Stimulated activated CD8-positive, alpha-beta memory T cell treated with anti-CD3 and anti-CD28 coated beads, Interleukin-4, amount 100 ng/mL, for 4 hours (primary cell): ENCODE data around the gene PRICKLE4.
"Not testable (repeated sequence)": the region's sequence is repeated elsewhere in the genome, so short reads cannot be mapped to it uniquely, and the experiment has no call there.

Source experiments
- DNase-seq, 2 donors: peaks; one replicate each; pipeline ENCODE4 v3.0.0-alpha.2; 2020; ENCODE audit warnings: low read depth in 2 of 2, low spot score in 1 of 2

The PRICKLE4 gene

DNA sequence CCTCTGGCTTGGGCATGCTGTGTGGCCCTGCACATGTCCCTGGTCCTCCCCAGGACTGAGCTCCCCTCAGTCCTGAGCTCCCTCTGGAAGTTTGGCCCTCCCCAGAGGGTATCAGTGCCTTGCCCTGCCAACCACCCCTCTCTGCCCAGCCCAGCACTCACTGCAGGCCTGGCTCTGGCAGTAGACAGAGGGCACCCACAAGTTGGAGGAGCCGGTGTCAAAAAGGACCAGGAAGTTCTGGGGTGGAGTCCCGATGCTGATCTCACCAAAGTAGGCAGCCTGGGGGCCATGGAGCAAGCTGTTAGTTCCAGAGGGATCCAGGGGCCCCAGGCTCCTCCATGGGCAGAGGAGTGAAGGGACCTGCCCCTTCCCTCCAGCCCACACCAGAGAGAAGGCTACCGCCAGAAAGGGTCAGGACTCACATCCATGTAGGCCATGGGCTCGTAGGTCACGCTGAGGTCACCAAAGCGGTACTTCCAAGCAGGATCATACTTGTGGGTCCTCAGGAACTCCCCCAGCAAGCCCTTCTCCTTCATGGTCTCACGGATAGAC lies 36.3 kb upstream of the PRICKLE4 start:
- no peak for DNase-seq

DNA sequence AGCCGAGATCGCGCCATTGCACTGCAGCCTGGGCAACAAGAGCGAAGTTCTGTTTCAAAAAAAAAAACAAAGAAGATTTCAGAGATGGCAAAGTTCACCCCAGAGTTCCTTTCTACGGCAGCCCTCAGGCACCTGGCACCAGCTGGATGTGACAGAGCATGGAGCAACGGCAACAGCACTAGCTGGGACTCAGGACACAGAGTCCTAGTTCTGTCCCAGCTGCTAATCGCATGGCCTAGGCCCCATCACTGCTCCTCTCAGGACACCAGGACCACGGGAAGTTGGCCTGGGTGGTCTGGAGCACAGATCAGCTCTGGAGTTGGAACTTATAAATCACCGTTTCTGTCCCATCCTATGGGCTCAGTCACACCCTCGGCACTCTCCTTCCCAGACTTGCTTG lies 34.5 kb upstream of the PRICKLE4 start:
- DNase-seq, result no peak

DNA sequence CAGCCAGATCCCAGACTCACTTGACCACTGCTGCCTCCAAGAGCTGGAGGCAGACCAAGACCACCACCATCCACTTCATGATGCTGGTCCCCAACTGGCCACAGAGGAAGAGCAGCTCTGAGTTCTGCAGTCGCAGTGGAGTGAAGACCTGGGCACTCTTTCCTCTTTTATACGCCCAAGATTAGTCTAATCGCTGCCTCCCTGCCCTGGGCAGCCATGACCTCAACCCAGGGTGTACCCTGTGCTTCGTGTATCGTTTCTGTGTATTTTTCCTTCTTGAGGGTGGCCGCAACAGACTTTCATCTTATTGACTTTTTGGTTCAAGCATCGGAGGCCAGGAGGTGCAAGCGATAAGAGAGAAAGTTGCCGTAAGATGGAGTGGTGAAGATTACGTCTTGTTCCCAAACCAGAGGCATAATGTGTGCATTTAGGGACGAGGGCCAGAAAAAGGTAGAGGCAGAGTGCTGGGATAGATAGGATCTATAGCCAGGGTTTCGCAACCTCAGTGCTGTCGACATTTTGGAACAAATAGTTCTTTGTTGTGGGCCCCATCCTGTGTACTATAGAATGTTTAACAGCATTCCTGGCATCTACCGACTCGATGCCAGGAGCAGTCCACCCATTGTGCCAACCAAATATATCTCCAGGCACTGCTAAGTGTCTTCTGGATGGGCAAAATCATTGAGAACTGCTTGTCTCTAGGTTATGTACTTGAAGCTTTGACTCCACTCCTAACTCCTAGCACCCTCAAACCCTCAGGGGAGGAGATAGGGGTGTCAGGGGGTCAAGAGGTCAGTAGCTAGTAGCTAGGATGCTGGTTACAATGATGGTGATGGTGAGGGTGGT lies 33.1 kb upstream of the PRICKLE4 start, which contains the start of gene PGC:
TSS of gene PGC (minus strand) at position 142 of the 846 bp plus-strand sequence. CDS start at position 79, 63 bp downstream.
- DNase-seq, result no peak

DNA sequence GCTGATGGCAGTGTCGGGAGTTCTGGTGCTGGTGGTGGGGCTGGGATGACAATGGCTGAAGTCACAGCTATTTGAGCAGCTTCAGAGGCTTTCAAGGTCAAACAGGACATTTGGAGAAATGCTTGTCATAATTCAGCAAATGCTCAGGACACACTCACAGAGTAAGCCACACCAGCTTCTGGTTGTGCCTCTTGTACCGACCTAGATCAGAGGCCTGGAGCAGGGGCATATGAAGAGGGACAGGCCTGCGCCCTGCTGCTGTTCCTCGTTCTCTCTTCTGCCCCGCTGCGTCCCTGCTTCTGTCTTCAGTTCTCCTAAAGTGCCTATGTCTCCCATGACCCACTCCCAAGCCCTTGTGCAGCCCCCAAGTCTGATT lies 32.5 kb upstream of the PRICKLE4 start:
- DNase-seq, result no peak

DNA sequence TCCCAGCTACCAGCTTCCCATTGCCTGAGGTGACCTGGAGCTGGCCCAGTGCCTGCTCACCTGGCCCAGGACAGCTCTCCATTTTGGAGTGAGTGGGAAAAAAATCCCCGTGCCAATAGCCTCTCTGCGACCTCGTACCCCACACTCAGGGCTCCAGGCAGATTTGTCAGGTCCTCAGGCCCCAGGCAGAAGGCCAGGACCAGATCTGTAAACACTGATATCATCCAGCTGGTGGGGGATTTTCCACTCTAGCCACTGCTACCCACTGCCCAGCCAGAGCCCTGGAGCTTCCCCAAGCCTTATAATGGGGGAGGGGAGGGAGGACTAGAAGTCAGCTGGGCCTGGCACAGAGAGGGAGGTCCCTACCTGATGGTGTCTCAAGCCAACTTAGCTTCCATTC lies 32.0 kb upstream of the PRICKLE4 start:
- DNase-seq, result no peak

DNA sequence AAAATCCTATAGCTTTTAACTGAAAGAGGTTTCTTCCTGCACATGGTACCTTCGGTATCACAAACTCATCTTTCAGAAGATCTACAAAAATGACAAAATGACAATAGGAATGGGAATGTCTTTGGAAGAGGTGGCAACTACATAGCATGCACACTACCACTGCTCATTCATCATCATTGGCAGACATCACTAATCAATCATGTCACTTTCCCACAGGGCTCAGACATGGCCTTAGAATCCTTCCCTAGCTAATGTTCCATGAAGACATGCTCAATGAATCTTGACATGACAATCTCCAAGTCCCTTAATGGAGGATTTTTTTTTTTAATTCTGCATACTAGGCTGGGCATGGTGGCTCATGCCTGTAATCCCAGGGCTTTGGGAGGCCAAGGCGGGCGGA lies 30.2 kb upstream of the PRICKLE4 start:
- no peak for DNase-seq

DNA sequence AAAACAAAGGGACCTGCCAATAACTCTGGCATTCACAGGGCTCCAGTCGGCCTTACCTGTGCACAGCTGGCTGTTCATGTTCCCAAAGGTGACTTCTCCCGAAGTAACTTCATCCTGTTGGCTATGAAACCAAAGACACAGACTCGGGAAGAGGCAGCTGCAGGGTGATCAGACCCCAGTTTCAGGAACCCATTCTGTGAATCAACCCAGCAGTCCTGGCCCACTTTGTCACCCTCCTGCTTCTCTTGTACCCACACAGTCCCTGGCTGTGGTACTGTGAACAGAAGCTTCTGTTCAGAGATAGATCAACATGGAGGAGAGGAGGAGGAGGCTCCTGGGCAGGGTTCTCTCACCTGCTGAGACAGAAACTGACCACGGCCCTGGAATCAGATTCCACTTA lies 24.7 kb upstream of the PRICKLE4 start:
- no peak for DNase-seq

DNA sequence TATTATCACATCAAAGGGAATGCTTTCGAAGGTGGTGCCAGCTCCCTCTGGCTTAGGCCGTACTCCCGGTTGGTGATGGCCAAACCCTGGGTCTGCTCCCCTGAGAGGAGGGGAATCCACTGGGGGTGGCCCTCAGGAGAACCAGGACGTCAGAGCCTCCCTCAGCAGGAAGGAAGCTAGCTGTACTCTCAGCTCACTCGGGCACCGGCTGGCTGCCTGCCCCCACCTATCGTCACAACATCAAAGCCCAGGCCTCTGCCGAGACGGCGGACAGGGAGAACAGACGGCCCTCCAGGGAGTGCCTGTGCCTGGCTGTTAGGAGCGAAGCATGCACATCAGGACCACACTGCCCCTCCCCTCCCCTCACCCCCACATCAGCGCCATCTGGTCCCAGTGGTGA lies 24.2 kb upstream of the PRICKLE4 start:
- no peak for DNase-seq

DNA sequence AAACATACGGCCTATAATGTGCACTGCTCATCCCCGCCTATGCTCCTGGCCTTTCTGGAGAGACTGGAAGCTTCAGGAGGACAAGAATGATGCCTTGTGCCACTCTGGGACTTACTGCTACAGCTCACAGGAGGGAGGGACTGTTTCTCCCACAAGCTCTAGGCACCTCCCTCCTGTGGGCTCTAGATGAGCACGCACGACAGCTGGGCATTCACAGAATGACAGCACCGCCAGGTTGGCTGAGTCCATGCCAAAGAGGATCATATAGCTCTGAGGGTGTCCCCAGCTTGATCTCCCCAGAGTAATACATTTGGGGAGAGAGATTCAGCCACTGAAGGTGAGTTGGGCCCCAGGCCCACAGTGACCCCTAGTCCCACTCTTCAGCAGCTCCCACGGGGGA lies 23.3 kb upstream of the PRICKLE4 start:
- no peak for DNase-seq

DNA sequence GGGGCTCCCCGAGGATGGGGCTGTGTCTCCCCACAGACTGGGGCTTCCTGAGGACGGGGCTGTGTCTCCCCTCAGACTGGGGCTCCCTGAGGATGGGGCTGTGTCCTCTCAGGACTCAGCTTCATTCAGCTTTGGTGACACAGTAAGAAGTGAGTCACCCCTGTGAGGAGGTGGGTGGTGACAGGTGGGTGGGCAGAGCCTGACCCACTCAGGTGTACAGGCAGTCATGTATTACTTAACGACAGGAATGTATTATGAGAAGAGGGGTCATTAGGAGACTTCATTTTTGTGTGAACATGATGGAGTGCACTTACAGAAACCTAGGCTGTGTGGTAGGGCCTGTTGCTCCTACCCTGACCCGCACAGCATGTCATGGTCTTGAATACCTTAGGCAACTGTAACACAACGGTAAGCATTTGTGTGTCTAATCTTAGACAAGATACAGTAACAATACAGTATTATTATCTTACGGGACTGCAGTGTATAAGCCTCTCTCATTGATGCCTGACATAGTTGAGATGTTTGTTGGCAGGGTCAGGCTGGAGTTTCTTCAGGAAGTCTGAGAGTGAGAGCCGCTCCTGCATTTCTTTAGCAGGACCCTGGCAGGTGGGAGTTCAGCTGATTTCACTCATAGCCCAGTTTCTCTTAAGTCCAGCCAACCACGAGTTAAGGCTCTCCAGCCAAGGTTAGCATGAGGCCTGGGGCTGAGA lies 22.5 kb upstream of the PRICKLE4 start:
- DNase-seq, result no peak

DNA sequence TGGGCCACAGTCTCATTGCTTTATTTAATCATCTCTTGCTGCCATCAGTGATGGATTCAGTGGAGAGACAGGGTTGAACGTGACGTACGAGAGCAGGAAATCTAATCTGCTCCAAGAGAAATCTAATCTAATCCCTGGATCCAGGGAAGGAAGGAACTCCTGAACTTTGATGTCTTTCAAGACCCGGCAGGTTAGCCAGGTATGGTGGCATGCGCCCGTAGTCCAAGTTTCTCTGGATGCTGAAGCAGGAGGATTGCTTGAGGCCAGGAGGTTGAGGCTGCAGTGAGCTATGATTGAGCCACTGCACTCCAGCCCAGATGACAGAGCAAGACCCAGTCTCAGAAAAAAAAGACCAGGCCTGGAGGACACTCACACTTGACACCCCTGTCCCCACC lies 21.9 kb upstream of the PRICKLE4 start:
- DNase-seq, result no peak

DNA sequence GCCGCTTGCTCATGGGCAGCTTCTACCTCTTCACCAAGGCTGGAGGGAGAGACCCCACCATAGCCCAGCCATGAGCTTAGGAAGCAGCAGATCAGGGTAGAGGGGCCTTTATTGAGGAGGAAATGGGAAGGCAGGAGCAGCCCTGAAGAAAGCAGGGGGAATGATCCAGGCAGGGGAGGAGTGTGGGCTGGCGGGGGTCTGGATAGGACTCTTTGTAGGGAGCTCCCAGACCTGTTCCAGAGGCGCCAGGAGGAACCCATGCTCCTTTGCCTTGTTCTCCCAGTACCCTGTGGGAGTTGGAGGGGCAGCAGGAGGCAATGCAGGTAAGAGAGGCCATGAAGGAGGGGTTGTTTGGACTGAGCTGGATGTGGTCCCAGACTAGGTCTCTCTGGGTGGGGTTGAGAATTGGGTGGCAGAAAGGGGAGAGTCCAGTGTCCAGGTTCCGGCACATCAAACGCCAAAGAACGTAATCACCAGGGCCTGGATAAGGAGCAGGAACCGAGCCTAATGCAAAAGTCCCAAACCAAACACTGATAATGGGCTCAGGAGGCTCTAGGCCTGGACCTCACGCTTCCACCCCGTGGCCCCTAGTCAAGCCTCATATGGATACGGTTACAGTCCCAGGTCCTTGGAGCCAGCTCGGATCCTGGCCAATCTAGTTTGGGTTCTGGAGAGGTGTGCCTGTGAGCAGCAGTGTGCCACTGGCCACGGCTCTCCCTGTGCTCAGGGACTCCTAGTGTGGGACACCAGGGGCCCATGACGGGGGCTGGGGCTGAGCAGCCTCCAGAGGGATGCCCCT lies 21.3 kb upstream of the PRICKLE4 start:
- no peak for DNase-seq

DNA sequence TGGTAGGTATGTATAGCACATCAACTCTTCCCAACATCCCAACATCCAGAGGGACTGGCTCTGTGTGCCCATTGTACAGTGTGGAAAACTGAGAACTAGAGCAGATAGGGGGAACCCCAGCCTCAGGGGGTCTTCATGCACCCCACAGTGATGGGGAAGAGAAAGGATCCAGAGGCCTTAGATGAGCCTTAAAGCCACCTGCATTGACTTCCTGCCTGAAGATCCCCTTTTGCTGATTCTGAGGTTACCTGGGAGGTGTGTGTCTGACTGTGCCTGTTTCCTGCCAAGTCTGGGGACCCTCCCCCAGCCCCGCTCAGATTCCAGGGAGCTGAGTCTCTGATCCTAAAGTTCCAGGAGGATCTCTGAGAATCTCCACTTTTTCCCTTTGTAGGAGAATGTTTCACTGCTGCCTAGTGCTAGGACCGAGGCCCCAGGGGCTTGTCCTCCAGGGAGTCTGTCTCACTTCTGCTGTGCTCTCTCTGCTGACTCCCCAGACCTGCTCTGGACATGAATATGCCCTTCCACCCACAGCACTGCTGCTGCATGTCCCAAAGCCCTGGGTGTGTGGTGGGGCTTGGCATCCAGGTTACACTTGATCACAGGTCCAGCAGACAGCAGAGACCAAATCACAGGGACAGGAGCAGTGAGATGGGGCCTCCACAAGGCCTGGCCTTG lies 20.5 kb upstream of the PRICKLE4 start:
- no peak for DNase-seq

DNA sequence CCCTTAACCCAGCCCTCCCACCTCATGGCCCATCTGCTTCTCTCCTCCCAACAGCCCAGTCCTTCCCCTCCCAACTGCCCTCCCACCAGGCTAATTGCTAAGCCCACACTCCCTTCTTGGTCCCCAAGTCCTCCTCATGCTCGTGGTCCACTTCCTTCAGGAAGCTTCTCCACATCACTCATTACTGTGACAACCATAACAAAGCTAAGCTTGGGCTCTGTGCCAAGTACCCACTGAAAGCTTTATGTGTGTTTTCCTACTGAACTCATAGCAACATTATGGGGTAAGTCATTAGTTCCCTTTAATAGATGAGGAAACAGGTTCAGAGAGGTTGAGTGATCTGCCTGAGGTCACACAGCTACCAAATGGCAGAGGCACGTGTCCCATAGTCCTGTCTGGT lies 17.1 kb upstream of the PRICKLE4 start:
- DNase-seq, result no peak

DNA sequence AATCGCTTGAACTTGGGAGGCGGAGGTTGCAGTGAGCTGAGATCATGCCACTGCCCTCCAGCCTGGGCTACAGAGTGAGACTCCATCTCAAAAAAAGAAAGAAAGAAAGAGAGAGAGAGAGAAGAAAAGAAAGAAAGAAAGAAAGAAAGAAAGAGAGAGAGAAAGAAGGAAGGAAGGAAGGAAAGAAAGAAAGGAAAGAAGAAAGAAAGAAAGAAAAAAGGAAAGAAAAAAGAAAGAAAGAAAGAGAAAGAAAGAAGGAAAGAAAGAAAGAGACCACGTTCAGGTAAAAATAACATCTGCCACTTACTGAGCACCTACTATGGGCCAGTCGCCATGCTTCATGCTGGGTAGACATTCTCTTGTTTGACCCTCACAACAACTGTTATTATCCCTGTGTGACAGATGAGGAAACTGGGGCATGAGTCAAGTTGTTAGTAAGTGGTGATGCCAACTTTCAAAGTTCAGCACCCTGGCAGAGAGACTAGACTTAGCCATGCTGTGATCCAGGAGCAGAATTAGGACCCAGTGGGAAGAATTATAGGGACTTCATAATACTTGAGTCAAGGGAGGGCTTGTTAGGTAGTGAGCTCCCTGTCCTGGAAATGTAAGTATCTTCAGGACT lies 14.4 kb upstream of the PRICKLE4 start:
- not testable (repeated sequence) for DNase-seq

DNA sequence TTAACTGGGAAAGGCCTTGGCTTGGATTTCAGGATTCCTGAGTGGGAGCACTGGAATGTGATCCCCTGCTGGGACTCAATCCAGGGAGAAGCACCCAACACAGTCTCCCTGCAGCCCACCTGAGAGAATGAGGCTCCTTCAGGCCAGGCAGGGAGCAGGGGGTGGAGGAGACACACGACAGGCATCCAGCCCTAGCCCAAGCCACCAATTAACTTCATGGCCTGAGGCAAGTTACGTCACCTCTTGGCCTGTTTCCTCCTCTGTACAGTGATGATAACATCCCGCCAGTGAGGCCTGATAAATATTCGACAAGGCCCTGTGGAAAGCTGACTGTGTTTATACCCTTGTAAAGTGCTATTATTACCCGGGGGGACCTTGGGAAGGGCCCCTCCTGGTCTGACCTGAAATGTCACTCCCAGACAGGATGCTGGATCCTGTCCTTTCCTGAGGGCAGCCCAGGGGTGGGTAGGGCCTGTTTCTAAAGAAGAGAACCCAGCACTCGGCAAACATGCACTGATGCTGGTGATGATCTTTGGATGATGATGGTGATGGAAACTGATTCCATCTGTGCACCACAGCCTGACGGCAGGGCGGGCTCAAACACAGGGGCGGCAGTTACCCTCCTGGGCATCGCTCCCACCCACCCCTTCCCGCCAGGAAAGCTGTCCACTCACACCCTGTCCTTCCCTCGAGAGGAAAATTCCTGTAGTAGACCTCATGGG lies 13.3 kb upstream of the PRICKLE4 start:
- no peak for DNase-seq

DNA sequence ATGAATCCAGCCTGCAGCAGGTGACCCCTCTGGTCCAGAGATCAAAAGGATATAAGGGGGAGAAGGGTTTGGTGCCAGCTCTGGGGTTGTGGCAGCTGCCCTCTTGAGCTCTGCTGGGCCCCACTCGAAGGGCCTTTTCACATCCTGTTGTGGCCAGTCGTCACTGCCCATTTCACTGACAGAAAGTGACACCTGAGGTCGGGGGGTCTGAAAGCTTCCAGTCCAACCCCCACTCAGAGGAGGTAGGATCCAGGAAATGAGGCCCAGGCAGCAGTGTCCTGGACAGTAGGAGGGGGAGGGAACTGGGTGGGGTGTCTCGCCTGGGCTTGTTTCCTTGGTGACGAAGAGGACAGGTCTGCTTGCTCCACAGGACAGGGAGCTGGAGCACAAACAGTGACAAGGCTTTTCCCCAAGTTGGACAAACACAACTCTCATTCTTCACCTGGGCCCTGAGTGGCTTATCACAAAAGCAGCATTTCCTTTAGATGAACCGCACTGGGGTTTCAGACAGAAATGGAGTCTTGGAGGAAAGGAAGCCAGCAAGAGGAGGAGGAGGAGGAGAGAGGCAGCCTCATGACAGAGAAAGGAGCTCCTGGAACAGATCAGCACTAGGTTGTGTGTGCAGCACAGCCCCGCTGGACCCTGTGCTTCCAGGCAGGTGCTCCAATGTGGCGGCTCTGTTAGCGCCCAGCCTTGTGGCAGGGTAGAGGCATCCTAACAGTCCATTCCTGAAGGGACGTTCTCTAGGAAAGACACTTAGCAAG lies 11.9 kb upstream of the PRICKLE4 start:
- DNase-seq, result no peak

DNA sequence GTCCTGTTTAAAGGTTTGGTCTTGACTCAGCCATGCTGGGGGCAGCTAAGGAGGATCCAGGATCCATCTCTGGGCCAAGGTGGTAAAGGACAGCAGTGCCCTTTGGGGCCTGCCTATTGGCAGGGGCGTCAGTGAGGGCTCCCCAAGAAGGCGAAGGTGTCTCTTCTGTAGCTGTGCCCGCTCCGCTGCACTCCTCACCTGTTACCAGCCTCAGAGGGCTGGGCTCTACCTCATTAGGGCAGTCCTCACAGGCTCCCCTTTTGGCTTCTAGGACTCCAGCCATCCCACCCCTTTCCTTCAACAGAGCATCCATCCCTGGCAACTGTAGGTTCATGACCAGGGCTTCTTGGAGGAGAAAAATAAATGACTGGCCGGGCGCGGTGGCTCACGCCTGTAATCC lies 11.2 kb upstream of the PRICKLE4 start:
- no peak for DNase-seq
